Epithelial cell of proximal tubule (primary cell): ENCODE results near the gene MECP2. TPM values are rescaled to one million over a fixed set of nuclear protein-coding genes. Genes with fewer than 3 reads are reported as not detected.
A peak's percentile ranks its signal among the peaks of the same experiment; 100 is the strongest.
"Not testable (repeated sequence)": the region's sequence is repeated elsewhere in the genome, so short reads cannot be mapped to it uniquely, and the experiment has no call there.

Source experiments
- DNase-seq: peaks from one replicate; pipeline ENCODE4 v3.0.0-alpha.2; 2011; ENCODE audit warnings: low read depth
- H3K4me3 ChIP-seq: 2 replicates; pipeline ENCODE4 v1.5.1; 2011; ENCODE audit warnings: low read depth, mild to moderate bottlenecking, low read length
- total RNA-seq: library from RNA; depleted of rRNA; stranded (reverse); fragments of >200 nt; gene quantifications from 2 replicates; pipeline ENCODE4 v1.2.3, GENCODE V29; 2015
- TF ChIP-seq, protein P1 (sequence below): conservative IDR thresholded peaks from 2 replicates; pipeline ENCODE4 v1.5.1; 2012; ENCODE audit warnings: low read depth, mild to moderate bottlenecking, low read length

The MECP2 gene
- total RNA-seq, 1 donor from 2014 or later: 18.1 TPM

- no peak overlapping the region for H3K4me3 ChIP-seq
- TF ChIP-seq, protein P1, sequence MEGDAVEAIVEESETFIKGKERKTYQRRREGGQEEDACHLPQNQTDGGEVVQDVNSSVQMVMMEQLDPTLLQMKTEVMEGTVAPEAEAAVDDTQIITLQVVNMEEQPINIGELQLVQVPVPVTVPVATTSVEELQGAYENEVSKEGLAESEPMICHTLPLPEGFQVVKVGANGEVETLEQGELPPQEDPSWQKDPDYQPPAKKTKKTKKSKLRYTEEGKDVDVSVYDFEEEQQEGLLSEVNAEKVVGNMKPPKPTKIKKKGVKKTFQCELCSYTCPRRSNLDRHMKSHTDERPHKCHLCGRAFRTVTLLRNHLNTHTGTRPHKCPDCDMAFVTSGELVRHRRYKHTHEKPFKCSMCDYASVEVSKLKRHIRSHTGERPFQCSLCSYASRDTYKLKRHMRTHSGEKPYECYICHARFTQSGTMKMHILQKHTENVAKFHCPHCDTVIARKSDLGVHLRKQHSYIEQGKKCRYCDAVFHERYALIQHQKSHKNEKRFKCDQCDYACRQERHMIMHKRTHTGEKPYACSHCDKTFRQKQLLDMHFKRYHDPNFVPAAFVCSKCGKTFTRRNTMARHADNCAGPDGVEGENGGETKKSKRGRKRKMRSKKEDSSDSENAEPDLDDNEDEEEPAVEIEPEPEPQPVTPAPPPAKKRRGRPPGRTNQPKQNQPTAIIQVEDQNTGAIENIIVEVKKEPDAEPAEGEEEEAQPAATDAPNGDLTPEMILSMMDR: no peak
- no peak for DNase-seq
Observed at GRCh38 chrX:154006947-154007346, 90.6 kb downstream of the MECP2 start.

DNA sequence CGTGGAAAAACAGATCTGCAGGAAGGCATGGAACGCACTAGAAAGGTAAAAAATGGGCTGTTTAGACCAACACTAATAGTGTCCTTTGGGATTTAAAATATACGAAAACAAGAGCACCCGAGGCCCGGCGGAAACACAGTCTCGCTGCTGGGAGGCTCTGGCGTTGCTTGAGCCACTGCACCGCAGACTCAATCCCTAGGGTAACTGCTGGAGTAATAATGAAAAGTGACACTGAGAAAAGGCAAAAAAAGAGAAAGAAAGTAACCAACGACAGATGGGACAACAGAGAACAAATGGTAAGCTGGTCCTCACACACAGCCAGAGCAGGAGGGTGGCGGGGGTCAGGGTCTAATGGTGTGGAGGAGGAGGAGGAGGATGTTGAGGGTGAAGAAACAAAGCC is 93.2 kb downstream of the MECP2 start:
- no peak overlapping the region for H3K4me3 ChIP-seq
- TF ChIP-seq, protein P1: no peak
- DNase-seq: no peak

DNA sequence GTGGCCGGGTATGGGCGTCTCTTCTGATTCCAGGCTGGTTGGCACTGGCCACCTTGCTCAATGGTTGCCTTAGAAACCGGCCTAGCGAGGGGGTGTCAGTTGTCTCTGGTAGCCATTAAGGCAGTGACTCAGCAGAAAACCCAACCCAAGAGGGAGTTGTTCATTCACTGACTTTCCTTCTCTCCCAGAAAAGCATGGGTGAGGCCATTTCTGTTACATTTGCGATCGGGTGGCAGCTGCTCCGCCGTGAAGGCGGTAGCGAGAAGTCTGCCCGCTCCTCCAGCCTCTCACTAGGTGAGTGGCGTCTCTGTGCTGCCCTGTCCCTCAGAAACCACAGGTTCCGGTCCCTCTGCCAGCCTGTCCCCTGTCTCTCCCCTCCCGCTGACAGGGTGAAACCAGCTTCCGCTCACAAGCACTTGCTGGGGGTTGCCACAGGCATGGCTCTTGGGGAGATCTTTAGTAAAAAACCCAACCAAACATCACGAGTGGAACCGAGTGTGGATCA is 95.2 kb downstream of the MECP2 start:
- peak; percentile 36 for DNase-seq
- TF ChIP-seq, protein P1: no peak
- no peak overlapping the region for H3K4me3 ChIP-seq

DNA sequence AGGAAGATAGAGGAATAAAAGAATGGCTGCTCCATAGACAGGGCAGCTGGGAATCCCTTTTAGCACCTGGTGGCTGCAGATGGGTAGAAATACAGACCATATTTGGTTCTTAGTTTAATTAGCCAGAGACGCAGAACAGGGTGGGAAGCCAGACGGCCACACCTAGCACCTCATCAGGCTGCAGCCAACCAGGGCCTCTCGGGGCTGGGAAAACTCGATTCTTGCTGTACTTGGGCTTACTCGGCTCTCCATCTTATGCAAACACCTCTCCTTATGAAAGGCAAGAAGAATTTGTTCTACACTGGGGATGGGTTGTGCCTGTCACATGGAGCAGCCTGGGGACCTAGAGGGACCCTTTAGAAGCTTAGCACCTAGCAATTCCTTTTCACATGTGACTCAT is 97.5 kb downstream of the MECP2 start:
- DNase-seq: no peak
- TF ChIP-seq, protein P1: no peak
- no peak overlapping the region for H3K4me3 ChIP-seq

GRCh38 chrX:153999359-154000037 is 98.0 kb downstream of the MECP2 start:
- TF ChIP-seq, protein P1: no peak
- no peak overlapping the region for H3K4me3 ChIP-seq
- no peak for DNase-seq

DNA sequence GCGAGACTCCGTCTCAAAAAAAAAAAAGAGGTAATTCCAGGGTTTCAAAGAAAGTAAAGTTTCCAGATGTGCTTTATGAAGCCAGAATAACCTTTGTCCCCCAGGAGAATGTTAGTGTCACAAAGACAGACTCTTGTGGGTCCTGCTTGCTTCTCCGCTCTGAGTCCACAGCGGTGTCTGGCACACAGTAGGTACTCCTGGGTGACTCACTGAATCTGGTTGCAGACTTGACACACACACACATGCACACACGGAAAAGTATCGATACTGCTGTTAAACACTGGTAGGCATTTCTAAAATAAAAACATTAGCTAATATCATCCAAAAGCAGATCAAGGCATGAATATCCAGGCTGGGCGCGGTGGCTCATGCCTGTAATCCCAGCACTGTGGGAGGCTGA is 102.0 kb downstream of the MECP2 start:
- no peak for DNase-seq
- TF ChIP-seq, protein P1: no peak
- no peak overlapping the region for H3K4me3 ChIP-seq

DNA sequence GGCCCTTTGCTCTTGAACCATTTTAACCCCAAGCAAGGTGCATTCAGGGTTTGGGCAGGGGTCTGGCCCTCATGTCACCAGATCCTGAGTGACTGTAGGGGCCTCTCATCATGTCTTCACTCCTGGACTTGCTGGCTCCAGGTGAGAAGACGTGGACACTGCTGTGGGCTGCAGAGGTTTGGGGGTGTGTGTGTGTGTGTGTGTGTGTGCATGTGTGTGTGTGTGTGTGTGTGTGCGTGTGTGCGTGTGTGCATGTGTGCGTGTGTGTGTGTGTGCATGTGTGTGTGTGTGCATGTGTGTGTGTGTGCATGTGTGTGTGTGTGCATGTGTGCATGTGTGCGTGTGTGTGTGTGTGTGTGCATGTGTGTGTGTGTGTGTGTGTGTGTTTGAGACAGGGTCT is 103.1 kb downstream of the MECP2 start:
- DNase-seq, H3K4me3 ChIP-seq: not testable (repeated sequence)
